ENCODE results near the gene CCDC144A.
"Not testable (repeated sequence)": the region's sequence is repeated elsewhere in the genome, so short reads cannot be mapped to it uniquely, and the experiment has no call there.

Gene CCDC144A

DNA sequence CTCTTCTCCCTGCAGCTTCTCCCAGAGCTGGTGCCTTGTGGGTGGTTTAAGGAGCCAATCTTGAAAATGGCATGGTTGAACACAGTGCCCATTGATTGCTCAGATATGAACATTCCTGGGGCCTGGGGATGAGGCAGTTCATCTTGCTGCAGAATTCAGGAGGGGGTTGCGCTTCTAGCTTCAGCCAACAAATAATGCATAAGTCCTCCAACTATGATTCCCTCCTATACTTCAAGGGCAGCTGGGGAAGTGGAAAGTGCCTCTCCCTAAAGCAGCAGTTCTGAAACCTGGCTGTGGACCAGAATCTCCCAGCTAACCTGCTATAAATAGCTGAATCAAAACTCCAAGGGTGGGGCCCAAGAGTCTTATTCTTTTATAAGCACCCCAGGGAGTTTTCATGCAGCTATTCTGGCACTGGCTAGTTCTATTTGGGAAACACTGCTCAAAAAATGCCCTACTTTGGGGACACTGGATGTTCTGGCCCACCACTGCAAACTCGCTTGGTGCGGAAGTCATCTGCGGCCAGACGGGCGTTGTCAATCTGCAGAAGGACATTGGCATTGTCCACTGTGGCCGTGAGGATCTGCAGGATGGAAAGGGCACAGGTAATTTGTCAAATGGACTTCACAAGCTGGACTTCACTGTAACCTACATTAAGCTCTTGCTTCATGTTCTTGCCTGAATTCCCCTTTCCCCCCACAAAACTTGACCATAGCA is 130.3 kb downstream of the CCDC144A start:
- no peak for DNase-seq (ENCODE audit: low read depth in 2 of 2)

DNA sequence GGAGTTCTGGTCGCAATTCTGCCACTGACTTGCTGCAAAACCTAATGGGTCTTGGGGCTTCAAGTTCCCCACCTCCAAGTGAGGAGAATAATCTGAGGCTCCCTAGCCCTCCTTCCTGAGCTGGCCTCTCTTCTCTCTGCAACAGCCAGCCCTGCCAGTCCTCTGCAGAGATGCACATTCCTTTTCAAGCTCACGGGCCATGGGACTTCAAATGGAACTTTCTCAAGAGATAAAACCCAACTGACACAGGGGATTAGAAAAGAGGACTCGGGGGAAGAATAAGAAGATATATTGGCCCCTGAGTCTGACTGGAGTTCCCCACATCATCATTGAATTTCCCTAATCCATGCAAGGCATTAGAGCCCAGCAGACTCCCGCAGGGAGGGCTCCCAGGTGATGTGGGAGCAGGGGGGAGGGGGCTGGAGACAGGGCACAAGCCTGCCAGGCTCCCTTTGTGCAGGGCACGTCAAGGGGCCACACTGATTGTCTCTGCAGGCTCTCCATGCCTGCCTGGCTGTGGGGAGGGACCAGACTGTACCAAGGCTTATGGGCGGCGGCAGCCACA is 131.0 kb downstream of the CCDC144A start:
- DNase-seq (ENCODE audit: low read depth in 2 of 2): no peak

DNA sequence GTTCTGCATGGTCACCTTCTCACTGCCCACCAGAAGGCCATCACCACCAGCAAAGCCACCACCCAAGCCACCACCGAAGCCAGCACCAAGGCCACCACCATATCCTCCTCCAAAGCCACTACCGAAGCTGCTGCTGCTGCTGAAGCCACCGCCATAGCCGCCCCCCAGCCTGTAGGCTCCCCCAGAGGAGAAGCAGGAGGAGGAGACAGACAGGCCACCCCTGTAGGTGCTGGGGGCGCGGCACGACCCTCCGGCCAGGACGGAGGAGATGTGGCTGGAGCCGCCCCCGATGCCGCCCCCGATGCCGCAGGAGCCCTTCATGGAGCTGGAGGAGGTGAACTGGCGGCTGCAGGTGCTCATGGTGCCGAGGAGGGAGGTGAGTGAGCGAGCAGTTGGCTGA is 132.1 kb downstream of the CCDC144A start:
- not testable (repeated sequence) for DNase-seq (ENCODE audit: low read depth in 2 of 2)

DNA sequence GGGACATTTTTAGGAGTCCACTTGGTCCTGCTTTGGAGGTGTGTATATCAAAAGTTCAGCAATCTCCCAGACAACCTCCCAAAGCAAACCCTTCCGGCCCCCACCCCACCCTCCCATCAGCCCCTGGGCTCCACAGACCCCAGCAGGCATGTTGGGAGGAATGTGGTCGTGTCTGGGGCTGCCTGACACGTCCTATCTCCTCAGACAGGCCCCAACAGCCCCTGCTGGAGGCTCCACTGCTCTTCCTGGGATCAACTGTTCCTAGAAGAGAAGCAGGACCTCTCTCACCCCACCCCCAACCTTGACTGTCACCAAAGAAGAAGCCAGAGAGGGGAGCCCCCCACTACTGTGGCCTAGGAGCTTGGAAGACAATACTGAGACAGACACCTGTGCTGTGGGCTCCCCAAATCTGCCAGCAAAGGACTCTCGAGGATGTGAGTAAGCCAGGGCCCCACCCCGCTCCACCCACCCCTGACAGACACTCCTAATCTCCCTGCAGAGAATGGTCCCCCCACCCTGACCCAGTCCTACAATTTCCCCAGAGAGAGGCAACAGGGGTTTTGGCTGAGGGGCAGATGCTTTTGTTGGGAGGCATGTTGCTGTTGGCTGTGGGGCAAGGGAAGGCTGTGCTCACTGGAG is 133.8 kb downstream of the CCDC144A start:
- DNase-seq (ENCODE audit: low read depth in 2 of 2): not testable (repeated sequence)
